GM13976 (cell line): ENCODE results near the gene EXOSC5.
A peak's percentile ranks its signal among the peaks of the same experiment; 100 is the strongest.
"Not testable (repeated sequence)": the region's sequence is repeated elsewhere in the genome, so short reads cannot be mapped to it uniquely, and the experiment has no call there.

Experiments
- DNase-seq: peaks from one replicate; pipeline ENCODE4 v3.0.0; 2012; ENCODE audit warnings: low spot score
- CTCF ChIP-seq: IDR thresholded peaks from 2 replicates; pipeline ENCODE4 v1.5.1; 2012; ENCODE audit warnings: borderline replicate concordance, mild to moderate bottlenecking; ENCODE audit not compliant: insufficient read depth; ENCODE audit errors: extremely low read depth, missing control alignments, control extremely low read depth
- in situ Hi-C: fragments of 300-500 bp; cut with MboI; formaldehyde crosslinking; loops from one replicate; pipeline ENCODE4 v1.12.0; 2022; ENCODE audit warnings: low sequenced_read_pairs, mixed read lengths, inconsistent platforms; ENCODE audit not compliant: unreplicated experiment

Gene EXOSC5

DNA sequence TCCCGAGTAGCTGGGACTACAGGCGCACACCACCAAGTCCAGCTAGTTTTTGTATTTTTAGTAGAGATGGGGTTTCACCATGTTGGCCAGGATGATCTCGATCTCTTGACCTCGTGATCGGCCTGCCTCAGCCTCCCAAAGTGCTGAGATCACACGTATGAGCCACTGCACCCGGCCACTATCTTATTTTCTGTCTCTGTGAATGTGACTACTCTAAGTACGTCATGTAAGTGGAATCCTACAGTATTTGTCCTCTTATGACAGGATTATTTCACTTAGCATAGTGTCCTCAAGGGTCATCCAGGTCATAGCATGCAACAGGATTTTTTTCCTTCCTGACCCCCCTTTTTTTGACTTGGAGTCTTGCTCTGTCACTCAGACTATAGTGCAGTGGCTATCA is 25.6 kb downstream of the EXOSC5 start:
- in situ Hi-C loops = no loop called here
- no peak for TF ChIP-seq CTCF
- DNase-seq = no peak

DNA sequence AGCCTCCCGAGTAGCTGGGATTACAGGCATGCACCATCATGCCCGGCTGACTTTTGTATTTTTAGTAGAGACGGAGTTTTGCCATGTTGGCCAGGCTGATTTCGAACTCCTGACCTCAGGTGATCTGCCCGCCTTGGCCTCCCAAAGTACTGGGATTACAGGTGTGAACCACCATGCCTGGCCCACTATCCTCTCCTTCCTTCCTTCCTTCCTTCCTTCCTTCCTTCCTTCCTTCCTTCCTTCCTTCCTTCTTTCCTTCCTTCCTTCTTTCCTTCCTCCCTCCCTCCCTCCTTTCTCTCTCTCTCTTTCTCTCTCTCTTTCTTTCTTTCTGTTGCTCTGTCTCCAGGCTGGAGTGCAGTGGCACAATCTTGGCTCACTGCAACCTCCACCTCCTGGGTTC is 26.0 kb downstream of the EXOSC5 start:
- in situ Hi-C loops, DNase-seq: not testable (repeated sequence)

- TF ChIP-seq CTCF = no peak
- DNase-seq = no peak
- in situ Hi-C loops = no loop called here
These were observed 27.4 kb downstream of the EXOSC5 start for GRCh38 chr19:41369769-41370168.

DNA sequence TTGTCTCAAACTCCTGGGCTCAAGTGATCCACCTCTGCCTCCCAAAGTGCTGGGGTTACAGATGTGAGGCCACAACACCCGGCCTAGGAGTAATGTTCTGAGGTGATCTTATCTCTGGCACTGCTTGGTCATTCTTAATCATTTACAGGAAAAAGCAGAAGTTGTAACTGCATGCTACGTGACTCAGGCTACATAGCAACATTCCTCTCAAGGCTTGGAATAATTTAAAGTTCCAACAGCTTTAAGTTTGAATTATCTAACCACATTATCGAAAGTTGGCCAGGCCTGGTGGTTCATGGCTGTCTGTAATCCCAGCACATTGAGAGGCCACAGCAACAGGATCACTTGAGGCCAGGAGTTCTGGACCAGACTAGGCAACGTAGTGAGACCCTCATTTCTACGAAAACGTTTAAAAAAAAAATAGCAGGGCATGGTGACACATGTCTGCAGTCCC is 29.3 kb downstream of the EXOSC5 start:
- no peak for TF ChIP-seq CTCF
- DNase-seq = no peak
- in situ Hi-C loops = no loop called here

DNA sequence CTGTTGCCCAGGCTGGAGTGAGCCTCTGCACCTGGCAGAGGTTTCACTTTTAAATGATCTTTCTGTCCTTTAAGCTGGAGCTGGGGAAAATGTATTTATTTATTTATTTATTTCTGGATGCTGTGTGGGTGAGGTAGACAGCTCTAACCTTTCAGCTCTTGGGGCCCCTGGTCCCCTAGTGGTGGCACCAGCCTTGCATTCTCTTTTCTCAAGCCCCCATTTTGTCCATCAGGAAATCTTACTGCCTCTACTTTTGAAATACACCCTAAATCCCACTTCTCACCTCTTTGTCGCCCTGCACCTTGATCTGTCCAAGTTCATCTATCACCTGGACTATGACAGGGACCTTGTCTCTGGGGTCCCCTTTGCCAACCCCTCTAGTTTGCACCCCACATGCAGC is 31.1 kb downstream of the EXOSC5 start:
- DNase-seq = no peak
- in situ Hi-C loops = no loop called here
- peak; percentile 26 for TF ChIP-seq CTCF

DNA sequence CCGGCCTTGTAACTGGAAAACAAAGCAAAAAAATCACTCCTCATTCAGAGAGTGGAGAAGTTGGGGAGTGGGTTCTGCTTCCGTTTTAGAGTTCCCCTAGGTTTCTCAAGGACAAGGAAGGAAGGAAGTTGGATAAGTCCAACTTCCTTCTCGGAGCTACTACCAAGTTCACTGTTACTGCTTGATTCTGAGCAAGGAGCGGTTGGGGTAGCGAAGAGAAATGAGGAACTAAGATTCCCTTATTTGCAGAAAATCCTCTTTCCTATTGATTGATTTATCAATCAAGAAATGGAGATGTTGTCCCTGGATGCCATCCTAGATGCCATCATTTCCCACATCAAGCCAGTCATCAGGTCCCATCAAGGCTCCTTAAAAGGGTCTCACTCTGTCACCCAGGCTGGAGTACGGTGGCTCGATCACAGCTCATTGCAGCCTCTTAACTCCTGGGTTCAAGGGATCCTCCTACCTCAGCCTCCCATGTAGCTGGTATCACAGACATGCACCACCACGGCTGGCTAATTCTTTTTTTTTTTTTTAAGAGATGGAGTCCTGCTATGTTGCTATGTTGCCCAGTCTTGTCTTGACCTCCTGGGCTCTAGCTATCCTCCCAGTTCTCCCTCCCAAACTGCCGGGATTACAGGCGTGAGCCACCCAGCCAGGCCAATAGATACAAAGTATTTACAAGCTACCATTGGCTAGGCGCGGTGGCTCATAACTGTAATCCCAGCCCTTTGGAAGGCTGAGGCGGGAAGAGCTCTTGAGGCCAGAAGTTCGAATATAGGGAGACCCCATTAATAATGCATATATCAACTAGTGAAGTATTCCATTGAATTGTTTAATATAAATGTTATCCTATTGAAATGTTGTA is 32.4 kb downstream of the EXOSC5 start:
- no peak for DNase-seq
- no peak for TF ChIP-seq CTCF
- in situ Hi-C loops = no loop called here

DNA sequence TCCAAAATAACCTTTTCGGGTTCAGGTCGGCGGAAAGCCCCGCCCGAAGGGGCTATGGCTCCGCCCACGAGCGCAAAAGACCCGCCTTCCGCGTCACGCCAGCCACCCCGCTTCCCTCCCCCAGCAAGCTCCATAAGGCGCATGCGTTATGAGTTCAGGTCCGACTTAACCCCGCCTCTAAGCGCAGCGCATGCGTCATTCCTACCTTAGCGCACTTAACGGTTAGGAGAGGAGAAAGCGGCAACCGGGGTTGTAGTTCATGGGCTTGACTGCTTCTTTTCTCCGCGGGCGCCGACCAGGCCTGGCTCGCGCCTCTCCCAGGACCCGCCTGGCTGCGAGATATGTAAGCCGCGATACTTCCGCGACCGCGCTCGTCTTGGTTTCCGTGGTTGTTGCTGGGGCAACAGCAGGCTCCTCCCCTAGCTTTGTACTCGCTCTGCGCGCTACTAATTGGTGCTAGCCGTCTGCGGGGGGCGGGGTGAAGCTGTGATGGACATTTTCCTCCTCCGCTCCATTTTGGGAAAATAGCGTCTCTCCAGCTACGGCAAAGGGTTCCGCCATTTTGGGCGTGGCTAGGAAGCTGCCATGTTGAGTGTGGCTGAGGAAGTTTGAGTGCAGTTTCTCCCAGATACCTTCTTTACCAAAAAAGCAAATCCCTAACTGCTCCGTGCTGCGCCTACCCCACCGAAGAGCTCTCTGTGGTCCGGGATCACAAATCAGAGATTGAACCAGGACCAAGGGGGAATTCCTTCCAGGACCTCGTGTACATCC is 33.2 kb downstream of the EXOSC5 start, which contains the start of gene B9D2:
TSS of gene B9D2 (minus strand) at position 397 of the 771 bp plus-strand sequence. CDS start 630 bp downstream, outside the sequence.
- DNase-seq = peak; percentile 96
- in situ Hi-C loops = no loop called here
- TF ChIP-seq CTCF = no peak
